HAP-1 (cell line): ENCODE measurements around the gene EAF2.
A peak's percentile ranks its signal among the peaks of the same experiment; 100 is the strongest.

Source experiments
- DNase-seq, 2 experiments: peaks; one replicate each; pipeline ENCODE4 v3.0.0-alpha.2; 2016 to 2020; ENCODE audit warnings: low spot score in 2 of 2
- H3K27me3 ChIP-seq: fragments of 250-450 bp; sonication (Bioruptor Pico); 2 replicates; pipeline ENCODE4 v1.5.1; 2020; ENCODE audit warnings: low read depth, mild to moderate bottlenecking, moderate library complexity
- H3K36me3 ChIP-seq: fragments of 250-450 bp; sonication (Bioruptor Pico); replicated peaks from 2 replicates; pipeline ENCODE4 v1.5.1; 2020; ENCODE audit warnings: mild to moderate bottlenecking
- H3K4me1 ChIP-seq: fragments of 250-450 bp; sonication (Bioruptor Pico); 2 replicates; pipeline ENCODE4 v1.5.1; 2020; ENCODE audit warnings: mild to moderate bottlenecking
- H3K4me3 ChIP-seq: fragments of 250-450 bp; sonication (Bioruptor Pico); 2 replicates; pipeline ENCODE4 v1.5.1; 2020; ENCODE audit warnings: mild to moderate bottlenecking, moderate library complexity
- H3K9me3 ChIP-seq: fragments of 250-450 bp; sonication (Bioruptor Pico); 2 replicates; pipeline ENCODE4 v1.5.1; 2020; ENCODE audit warnings: mild to moderate bottlenecking, moderate library complexity
- in situ Hi-C: fragments of 300-500 bp; cut with MboI; formaldehyde crosslinking; loops from 3 replicates; pipeline ENCODE4 v1.14.3; 2020; ENCODE audit warnings: low sequenced_read_pairs, inconsistent platforms, mixed read lengths

The EAF2 gene

GRCh38 chr3:121834671-121835464 lies at the start of gene EAF2, which contains the start of gene IQCB1:
Gene EAF2 (plus strand): TSS chr3:121835209. CDS start chr3:121835286, 77 bp downstream.
Gene IQCB1 (minus strand): TSS chr3:121835060. CDS start chr3:121828960, 6,100 bp downstream.
- H3K4me3 ChIP-seq: peak within 1 kb of the TSS; percentile 68
- no peaks in the 10 kb centered on the region for H3K9me3 ChIP-seq
- H3K4me1 ChIP-seq: peaks cover 11% of the 10 kb centered on the region
- no peaks in the 10 kb centered on the region for H3K27me3 ChIP-seq
- peaks cover 28% of the 10 kb centered on the region for H3K36me3 ChIP-seq
- peak; percentile 85 to 96 for DNase-seq
- in situ Hi-C loops: no loop called here

GRCh38 chr3:121786485-121786884 lies 48.5 kb upstream of the EAF2 start:
- no peaks in the 10 kb centered on the region for H3K4me1 ChIP-seq
- no peak for DNase-seq
- in situ Hi-C loops: no loop called here
- no peaks in the 10 kb centered on the region for H3K9me3 ChIP-seq
- no peaks in the 10 kb centered on the region for H3K27me3 ChIP-seq
- H3K36me3 ChIP-seq: peaks cover 41% of the 10 kb centered on the region
- H3K4me3 ChIP-seq: no peak overlapping the region

DNA sequence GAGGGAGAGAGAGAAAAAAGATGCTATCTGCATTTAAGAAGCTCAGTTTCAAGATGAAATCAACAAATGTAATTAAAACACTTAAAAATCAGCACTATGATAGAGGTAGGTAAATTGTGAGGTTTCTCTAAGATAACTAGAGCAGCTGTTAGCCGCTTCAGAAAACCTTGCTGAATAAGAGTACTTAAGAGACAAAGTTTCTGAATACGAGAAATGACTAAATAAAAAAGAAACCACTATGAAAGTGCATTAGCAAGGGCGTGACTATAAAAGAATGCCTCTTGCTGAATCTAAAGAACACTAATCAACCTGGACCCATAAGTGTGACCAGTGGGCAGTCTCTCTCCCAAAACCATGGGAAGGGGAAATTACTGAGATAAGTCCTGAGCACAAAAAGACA lies 41.9 kb upstream of the EAF2 start:
- Histone ChIP-seq H3K4me1 (no peaks in the 10 kb centered on the region), H3K36me3 (peaks cover 45% of the 10 kb centered on the region), H3K4me3 (no peak overlapping the region), H3K9me3 (no peaks in the 10 kb centered on the region), H3K27me3 (no peaks in the 10 kb centered on the region)
- in situ Hi-C loops: no loop called here
- DNase-seq: no peak

GRCh38 chr3:121794264-121794983 lies 40.6 kb upstream of the EAF2 start:
- Histone ChIP-seq H3K27me3 (no peaks in the 10 kb centered on the region), H3K4me3 (no peak overlapping the region), H3K36me3 (peaks cover 44% of the 10 kb centered on the region), H3K4me1 (no peaks in the 10 kb centered on the region; the same call in 1 of the 2 replicates), H3K9me3 (no peaks in the 10 kb centered on the region)
- no peak for DNase-seq
- in situ Hi-C loops: no loop called here

GRCh38 chr3:121796970-121797369 lies 38.0 kb upstream of the EAF2 start:
- no peak for DNase-seq
- H3K9me3 ChIP-seq: no peaks in the 10 kb centered on the region
- peaks cover 2% of the 10 kb centered on the region for H3K4me1 ChIP-seq
- H3K36me3 ChIP-seq: peaks cover 35% of the 10 kb centered on the region
- no peak overlapping the region for H3K4me3 ChIP-seq
- in situ Hi-C loops: no loop called here
- H3K27me3 ChIP-seq: no peaks in the 10 kb centered on the region

DNA sequence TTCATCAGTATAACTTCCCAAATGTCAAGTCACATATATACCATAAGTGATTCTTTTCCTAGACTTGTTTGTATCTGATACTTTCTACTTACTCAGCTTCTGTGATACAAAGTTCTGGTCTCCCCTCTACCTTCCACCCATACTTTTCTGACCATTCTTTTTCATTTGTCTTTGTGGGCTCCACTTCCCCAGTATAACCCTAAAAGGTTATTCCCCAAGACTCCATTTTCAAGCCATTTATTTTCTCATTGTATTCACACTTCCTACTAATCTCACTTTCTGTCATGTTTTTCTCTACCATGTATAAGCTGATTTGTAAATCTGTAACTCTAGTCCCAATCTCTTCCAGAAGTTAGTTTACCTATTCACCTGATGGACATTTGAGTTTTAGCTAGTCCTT lies 34.1 kb upstream of the EAF2 start:
- no peak for DNase-seq
- in situ Hi-C loops: no loop called here
- Histone ChIP-seq H3K27me3 (no peaks in the 10 kb centered on the region), H3K9me3 (no peaks in the 10 kb centered on the region), H3K36me3 (peaks cover 26% of the 10 kb centered on the region), H3K4me1 (peaks cover 10% of the 10 kb centered on the region), H3K4me3 (no peak overlapping the region)

DNA sequence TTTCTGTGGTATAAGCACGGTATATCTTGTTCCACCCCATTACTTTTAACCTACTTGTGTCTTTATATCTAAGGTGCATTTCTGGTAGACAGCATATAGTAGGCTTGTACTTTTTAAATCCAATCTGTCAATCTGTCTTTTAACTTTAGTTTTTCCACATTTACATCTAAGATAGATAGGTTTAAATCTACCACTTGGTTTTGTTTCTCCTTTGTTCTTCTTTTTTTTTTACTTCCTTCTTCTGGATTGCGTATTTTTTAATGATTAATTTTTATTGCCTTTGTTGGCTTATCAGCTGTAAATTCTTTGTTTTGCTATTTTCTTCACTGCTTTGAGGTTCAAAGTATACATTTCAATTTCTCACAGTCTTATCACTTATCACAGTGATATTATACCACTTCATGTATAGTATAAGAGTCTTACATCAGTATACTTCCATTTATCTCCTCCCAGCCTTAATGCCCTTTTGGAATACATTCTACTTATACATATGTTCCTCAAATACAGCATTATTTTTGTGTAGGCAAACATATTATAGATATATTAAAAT lies 31.2 kb upstream of the EAF2 start:
- H3K27me3 ChIP-seq: no peaks in the 10 kb centered on the region
- H3K9me3 ChIP-seq: no peaks in the 10 kb centered on the region
- no peak for DNase-seq
- in situ Hi-C loops: no loop called here
- H3K4me3 ChIP-seq: no peak overlapping the region
- H3K4me1 ChIP-seq: peaks cover 13% of the 10 kb centered on the region
- H3K36me3 ChIP-seq: peaks cover 18% of the 10 kb centered on the region

DNA sequence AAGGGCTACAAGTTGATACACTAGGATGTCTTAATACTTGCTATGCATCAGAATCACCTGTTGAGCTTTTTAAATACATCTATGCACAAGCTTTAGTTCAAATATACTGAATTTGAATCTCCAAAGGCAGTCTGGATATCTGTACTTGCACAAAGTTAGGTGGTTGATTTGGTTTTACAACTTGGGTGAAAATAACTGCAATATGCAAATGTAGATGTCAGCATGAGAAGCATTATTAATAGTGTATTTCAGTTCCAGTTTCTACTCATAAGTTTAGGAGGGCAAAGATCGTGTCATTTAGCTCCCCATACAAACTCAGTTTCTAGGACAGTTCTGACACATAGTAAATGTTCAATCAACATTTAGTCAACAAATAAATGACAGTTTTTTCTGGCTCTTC lies 25.8 kb upstream of the EAF2 start:
- Histone ChIP-seq H3K36me3 (peaks cover 20% of the 10 kb centered on the region), H3K4me3 (no peak overlapping the region), H3K9me3 (no peaks in the 10 kb centered on the region), H3K27me3 (no peaks in the 10 kb centered on the region), H3K4me1 (peaks cover 10% of the 10 kb centered on the region)
- in situ Hi-C loops: no loop called here
- DNase-seq: no peak

DNA sequence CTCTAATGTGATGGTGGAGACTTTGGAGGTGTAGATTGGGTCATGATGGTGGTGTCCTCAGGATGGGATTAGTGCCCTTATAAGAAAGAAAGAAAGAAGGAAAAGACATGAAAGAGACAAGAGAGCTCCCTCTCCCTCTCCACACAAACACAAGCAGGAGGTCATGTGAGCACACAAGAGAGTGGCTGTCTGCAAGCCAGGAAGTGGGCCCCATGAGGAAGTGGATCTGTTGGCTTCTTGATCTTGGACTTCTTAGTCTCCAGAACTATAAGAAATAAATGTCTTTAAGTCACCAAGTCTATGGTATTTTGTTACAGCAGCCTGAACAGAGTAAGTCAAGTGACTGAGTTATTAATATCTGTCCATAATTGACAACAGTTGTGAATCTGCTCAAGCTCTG lies 17.3 kb upstream of the EAF2 start:
- Histone ChIP-seq H3K4me1 (no peaks in the 10 kb centered on the region), H3K4me3 (no peak overlapping the region), H3K36me3 (peaks cover 47% of the 10 kb centered on the region), H3K27me3 (no peaks in the 10 kb centered on the region), H3K9me3 (peaks cover 2% of the 10 kb centered on the region; the same call in 1 of the 2 replicates)
- DNase-seq: no peak
- in situ Hi-C loops: no loop called here

- Histone ChIP-seq H3K4me1 (no peaks in the 10 kb centered on the region), H3K4me3 (no peak overlapping the region), H3K36me3 (peaks cover 55% of the 10 kb centered on the region), H3K27me3 (no peaks in the 10 kb centered on the region), H3K9me3 (peaks cover 7% of the 10 kb centered on the region; the same call in 1 of the 2 replicates)
- in situ Hi-C loops: no loop called here
- no peak for DNase-seq
These were observed 16.4 kb upstream of the EAF2 start for GRCh38 chr3:121818578-121818977.

GRCh38 chr3:121819236-121819635 lies 15.8 kb upstream of the EAF2 start:
- Histone ChIP-seq H3K4me1 (no peaks in the 10 kb centered on the region), H3K36me3 (peaks cover 62% of the 10 kb centered on the region), H3K27me3 (no peaks in the 10 kb centered on the region), H3K9me3 (peaks cover 12% of the 10 kb centered on the region; the same call in 1 of the 2 replicates), H3K4me3 (no peak overlapping the region)
- no peak for DNase-seq
- in situ Hi-C loops: no loop called here

GRCh38 chr3:121821421-121822199 lies 13.4 kb upstream of the EAF2 start:
- in situ Hi-C loops: no loop called here
- peaks cover 77% of the 10 kb centered on the region for H3K36me3 ChIP-seq

DNA sequence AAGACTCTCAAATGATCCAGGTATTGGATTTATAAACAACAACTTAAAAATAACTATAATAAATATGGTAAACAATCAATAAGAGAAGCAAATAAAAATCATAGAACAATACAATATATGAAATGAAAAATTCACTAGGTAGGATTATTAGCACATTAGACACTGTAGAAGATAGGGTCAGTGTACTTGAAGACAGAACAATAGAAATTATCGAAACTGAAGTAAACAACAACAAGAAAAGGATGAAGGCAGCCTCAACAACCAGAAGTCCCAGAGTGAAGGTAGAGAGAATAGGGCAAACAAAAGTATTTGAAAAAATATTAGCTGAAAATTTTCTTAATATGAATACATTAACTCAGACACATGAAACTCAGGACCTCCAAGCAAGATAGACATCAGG lies 12.0 kb upstream of the EAF2 start:
- no peak for DNase-seq
- peaks cover 76% of the 10 kb centered on the region for H3K36me3 ChIP-seq
- H3K27me3 ChIP-seq: no peaks in the 10 kb centered on the region
- no peaks in the 10 kb centered on the region for H3K4me1 ChIP-seq
- H3K4me3 ChIP-seq: no peak overlapping the region
- in situ Hi-C loops: no loop called here
- H3K9me3 ChIP-seq: peaks cover 12% of the 10 kb centered on the region; the same call in 1 of the 2 replicates

More at GRCh38 chr3:121821421-121822199, 13.4 kb upstream of the EAF2 start:
- Histone ChIP-seq H3K9me3 (peaks cover 12% of the 10 kb centered on the region; the same call in 1 of the 2 replicates), H3K4me1 (no peaks in the 10 kb centered on the region), H3K4me3 (no peak overlapping the region), H3K27me3 (no peaks in the 10 kb centered on the region)
- no peak for DNase-seq
